SK-N-DZ (cell line): Measurements from ENCODE around the gene DNASE1L3. TPM values are rescaled to one million over a fixed set of nuclear protein-coding genes. Genes with fewer than 3 reads are reported as not detected.
"Not testable (repeated sequence)": the region's sequence is repeated elsewhere in the genome, so short reads cannot be mapped to it uniquely, and the experiment has no call there.

ENCODE experiments used
- DNase-seq: peaks from one replicate; pipeline ENCODE4 v3.0.0-alpha.2; 2015; ENCODE audit warnings: low spot score
- polyA plus RNA-seq, 2 experiments: library from polyadenylated mRNA; depleted of rRNA; stranded (reverse); fragments of >200 nt; gene quantifications; 2 replicates each; pipeline ENCODE4 v1.2.3, GENCODE V29; 2014

DNASE1L3 gene, protein sequence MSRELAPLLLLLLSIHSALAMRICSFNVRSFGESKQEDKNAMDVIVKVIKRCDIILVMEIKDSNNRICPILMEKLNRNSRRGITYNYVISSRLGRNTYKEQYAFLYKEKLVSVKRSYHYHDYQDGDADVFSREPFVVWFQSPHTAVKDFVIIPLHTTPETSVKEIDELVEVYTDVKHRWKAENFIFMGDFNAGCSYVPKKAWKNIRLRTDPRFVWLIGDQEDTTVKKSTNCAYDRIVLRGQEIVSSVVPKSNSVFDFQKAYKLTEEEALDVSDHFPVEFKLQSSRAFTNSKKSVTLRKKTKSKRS
- polyA plus RNA-seq (2014; cell fraction: cytosol; rRNA removed) = not detected in 2 replicates
- polyA plus RNA-seq (2014; cell fraction: nucleus; rRNA removed) = 1.4 TPM in 1 of 2 replicates, not detected in the other

DNA sequence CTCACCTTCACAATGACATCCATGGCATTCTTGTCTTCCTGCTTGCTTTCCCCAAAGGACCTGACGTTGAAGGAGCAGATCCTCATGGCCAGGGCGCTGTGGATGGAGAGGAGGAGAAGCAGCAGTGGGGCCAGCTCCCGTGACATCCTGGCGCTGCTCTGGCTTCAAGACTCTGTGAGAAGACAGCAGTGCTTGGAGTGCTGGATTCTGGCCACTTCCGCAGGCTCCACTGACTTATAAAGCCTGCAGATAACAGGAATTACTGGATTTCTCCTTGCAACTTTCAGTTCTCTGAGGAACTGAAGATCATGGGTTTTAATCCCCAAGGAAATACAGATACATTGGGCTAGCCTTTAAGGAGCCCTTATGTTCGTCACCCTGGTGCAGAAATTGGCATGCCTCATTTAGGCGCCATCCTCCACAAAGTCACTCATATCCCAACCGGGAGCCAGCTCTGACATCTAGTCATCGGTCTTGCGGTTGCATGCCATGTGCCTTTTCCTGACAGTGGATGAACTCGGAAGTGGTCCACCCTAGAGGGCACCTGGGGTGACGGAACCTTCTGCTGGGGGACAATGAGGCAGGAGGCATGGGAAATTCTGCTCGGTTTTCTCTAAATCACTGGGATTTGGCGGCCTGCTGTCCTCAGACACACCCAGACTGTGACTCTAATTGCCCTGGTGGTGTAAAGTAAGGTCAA, at the start of gene DNASE1L3:
DNASE1L3 (minus strand) TSS at position 212 of the 700 bp plus-strand sequence; CDS start at position 146, 66 bp downstream.
- no peak for DNase-seq

DNA sequence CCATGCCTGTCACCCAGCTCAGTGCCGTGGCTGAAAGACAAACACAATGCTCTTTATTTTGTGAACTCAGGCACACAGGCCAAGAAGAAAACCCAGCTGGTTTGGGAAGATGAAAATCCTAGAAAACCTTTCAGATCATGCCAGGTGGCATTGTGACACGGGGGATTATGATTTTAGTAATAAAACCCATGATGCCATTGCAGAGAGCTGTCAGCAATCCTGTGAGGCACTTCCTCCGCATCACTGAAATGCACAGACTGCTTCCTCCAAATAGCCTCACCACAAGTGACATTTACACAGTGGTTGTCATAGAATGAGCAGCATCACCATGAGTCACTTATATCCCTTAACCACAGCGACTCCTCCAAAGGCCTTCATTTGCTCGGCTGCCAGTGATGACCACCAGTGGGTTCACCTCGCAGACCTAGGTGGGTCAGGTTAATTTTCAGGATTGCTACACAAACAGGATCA, 49.5 kb upstream of the DNASE1L3 start:
- DNase-seq = no peak

DNA sequence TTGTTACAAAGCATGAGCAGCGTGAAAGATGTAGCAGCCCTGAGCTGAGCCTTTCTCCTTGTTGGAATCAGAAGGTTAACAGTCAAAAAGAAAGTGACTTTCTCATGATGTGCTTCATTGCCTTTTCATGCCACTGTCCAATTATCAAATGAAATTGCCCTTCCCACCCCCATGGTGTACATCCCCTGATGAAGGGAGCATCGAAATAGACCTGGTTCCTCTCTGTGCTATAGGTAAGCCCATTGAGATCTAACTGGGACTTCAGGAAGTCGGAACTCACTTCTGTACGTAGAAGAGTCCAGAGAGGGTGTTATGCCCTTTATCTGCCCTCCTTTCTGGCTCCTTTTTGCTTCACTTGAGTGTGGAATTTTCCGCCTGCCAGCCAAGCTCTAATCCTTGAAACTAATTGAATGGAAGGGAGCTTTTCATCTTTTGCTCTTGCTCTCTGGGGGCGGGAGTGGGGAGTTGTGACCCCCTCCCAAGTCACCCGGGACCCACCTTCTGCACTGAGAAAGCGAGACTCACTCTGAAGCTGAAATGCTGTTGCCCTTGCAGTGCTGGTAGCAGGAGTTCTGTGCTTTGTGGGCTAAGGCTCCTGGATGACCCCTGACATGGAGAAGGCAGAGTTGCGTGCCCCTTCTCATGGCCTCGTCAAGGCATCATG, 47.8 kb upstream of the DNASE1L3 start:
- no peak for DNase-seq

DNA sequence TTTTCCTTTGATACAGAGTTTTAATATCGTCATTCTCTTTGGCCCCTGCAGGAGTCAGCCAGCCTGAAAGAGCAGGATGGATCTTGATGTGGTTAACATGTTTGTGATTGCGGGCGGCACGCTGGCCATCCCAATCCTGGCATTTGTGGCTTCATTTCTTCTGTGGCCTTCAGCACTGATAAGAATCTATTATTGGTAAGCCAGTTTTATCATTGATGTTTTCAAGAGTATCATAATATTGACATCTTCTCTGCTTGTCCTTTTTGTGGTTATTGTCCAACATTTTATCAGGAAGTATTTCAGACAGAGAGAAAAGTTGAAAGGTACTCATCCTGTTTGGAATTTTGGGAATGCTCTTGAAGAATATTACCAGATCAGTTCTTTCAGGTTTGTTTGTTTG, 45.7 kb upstream of the DNASE1L3 start:
- no peak for DNase-seq

DNA sequence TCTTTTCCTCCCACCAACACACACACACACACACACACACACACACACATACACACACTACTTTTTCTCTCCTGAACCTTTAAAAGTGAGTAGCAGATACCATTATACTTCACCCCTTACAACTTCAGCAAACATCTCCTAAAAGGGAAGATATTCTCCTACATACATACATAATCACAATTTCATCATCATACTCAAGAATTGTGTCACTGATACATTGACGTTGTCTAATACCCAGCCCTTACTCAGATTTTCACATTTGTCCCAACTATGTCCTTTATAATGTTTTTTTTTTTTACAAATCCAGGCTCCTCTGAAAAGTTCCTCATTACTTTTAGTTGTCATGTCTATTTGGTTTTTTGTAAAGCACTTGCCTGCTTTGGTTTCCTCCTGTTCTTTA, 45.3 kb upstream of the DNASE1L3 start:
- DNase-seq = no peak

DNA sequence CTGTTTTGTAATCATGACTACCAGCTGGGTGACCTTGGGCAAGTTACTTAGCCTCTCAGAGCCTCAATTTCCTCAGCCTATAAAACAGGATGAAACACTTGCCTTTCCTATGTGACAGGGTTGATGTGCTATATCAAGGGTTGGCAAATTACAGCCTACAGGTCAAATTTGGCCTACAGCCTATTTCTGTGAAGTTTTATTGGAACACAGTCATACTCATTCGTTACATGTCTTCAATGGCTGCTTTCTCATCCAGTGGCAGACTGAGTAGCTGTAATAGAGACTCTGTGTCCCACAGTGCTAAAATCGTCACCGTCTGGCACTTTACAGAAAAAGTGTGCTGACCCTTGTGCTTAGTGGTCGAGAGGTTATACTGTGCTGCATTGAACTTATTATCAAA, 43.4 kb upstream of the DNASE1L3 start:
- no peak for DNase-seq

DNA sequence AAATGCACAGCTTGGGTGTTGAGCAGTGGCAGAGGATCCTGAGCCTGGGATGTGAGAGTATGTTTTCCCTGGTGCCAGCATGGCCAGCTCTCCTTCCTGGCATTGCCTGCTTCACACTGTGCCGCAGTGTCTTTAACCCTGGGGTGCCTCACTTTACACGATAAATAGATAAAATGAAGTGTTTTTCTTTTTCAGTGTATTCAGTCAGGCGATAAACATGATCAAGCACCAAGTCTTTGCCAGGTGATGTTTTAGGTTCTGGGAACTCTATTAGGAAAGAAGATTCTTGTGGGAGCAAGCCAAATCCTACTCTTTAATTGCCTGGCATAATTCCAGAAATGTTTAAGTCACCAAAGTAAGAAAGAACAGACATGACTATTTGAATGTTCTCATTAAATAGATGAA, 40.9 kb upstream of the DNASE1L3 start:
- DNase-seq = no peak

DNA sequence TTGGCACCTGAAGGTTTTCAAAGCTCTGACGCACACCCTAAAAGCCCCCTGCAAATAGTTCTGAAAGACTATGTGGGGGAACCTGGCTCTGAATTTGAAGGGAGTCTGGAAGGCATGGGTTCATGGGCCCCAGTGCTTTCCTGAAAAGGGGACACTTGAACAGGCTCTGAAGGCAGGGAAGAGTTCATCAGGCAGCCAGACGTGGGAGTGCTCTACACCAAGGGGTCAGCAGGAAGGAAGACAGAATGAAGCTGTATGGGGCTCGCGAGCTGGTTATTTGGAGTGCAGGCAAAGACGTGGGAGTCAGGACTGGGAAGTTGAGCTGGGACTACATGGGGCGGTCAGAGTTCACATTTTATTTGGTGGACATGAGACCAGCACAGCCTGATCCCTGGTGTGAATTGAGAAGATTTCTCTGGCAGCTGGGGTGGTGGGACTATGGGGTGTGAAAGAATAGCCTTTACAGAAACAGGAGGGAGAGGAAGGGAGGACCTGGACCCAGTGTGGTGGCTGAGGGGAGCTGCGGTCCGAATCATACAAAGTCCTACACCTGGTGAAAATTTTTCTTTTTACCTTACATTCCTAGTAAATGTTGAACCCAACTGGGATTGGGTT, 39.4 kb upstream of the DNASE1L3 start:
- DNase-seq = no peak

DNA sequence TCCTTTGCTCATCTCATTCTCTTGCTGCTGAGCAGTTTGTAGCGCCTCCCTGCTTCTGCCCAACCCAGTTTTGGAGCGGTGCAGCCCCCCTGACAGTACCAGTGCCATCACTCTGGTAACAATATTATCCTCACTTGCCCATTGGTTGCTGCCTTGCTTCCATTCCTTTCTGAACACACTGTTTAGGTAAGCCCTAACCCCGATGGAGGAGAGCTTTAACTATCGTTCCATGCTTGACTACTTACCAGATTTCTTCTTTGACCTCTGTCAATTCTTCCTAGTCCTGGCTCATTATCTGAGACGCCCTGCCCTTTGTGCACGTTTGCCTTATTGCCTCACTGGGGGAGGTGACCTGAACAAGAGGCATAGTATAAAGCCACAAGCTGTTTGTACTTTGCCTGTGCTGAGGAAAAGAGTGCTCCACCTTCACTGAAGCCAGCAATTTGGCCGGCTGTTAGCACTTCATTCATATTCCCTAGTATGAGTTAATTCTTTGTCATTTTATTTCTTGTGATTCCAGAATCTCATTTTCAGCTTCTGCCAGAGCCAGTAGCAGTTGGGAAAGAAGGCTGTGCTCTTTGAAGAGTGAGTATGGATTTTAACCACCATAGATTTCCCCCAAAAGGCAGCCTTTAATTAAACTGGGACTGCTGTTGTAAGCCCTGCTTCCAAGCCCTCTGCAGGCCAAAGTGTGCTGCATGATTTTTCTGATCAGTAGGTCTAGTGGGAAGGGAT, 38.8 kb upstream of the DNASE1L3 start:
- no peak for DNase-seq

DNA sequence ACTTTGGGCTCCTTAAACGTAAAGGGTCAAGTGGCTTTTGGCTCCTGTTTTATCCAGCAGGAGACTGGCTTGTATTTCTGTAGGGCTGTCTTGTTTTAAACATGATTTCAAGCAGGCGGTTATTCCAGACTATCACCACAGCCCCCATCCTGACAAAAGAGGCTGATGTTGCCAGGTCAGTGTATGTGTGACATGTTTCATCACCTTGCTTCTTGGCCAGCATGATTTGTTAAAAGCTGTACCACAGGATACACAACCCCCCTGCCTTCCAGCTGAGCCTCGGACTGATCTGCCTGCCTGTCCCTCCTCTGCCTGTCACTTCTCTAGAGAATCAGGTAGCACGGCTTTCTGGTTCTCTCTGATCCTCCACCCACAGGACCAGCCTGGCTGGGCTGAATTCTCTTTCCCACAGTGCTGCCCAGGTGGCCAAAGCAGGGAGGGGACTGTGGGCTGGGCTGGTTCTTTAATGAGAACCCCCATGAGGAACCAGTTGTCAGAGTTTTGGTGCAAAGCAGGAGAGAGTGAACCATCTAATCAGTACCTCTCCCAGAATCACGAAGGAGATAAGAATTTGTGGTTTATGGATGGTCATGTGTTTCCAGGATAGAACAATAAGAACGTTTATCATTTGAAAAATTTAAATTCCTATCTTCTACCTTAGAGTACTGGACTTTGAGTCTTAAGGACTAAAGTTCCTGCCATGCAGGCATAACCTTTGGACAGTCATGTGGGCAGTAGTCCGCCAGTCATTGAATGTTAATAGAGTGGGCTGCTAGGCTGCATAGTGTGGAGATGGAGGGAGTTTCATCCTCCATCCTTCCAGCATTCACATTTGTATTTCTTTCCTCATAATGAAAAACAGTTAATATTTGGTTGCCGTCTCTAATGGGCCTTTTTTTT, 35.6 kb upstream of the DNASE1L3 start:
- DNase-seq = no peak

DNA sequence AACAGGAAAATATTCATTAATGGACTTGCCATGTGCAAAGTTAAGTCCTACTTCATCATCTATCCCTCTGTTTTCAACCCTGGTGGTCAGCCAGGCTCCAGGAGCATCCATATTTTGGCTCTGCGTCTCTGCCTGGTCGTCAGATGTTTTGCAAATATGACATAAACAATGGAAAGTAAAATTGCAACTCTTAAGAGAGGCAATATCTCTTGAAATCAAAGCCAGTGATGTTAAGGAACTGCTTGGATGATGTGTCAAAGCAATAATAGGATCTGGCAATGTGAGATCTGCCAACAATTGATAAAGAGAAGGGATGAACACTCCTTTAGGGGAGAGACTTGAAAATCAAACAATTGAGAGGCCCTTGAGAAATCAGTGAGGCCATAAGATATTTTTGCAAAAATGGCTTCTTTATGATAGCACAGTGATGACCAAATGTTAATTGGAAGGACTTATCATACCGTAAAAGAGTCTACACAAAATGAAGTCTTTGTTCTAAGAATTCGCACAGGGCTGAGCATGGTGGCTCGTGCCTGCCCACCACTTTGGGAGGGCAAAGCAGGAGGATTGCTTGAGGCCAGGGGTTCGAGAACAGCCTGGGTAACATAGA, 33.3 kb upstream of the DNASE1L3 start:
- DNase-seq = no peak

DNA sequence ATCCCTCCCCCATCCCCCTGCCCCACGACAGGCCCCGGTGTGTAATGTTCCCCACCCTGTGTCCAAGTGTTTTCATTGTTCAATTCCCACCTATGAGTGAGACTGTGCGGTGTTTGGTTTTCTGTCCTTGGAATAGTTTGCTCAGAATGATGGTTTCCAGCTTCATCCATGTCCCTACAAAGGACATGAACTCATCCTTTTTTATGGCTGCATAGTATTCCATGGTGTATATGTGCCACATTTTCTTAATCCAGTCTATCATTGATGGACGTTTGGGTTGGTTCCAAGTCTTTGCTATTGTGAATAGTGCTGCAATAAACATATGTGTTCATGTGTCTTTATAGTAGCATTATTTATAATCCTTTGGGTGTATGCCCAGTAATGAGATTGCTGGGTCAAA, 32.1 kb upstream of the DNASE1L3 start:
- not testable (repeated sequence) for DNase-seq

DNA sequence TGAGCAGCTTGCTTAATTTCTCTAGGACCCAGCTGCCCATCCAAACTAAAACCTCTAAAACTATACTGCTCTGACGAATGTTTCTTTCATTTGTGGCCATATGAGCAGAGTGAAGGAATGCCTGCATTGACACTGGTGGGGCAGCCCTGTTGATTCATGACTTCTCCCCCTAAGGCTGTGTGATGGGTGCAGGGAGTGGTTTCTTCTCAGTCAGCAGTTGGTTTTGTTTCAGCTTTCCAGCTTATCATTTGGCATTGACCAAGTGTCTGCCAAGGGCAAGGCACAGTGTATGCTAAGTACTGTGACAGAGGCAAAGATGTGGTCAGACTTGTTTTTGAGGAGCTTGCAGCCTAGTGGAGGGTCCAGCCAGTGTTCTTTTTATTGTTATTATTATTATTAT, 31.6 kb upstream of the DNASE1L3 start:
- no peak for DNase-seq

DNA sequence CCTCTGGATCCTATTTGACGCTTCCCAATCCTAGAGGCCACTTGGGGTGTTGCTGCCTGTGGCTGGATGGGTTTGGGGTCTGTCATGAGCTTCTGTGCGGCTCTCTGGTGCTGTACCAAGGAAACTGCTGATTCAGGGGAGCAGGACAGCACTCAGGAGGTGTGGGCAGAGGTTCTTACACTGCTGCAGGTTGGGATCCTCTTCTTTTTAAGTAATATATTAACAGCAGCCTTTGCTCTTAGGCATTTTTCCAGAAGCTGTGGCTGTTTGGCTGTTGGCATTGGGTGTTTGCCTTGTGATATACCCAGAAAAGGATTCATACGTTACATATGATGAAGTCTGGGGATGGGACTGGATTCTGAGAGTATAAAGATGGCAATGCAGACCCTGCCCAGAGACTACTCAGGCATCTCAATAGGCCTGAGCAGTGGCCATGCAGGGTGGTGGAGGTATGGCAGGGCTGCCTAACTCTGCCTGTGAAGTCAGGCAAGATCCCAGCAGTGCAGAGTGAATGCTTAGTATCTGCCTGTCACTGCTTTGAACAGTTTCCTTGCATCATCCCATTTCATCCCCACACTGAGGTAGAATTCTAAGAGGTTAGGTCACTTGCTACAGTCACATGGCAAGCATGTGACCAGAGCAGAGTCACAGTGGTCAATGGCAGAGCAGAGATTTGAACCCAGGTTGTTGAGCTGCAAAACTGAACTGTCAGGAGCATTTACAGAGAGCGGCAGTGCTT, 30.7 kb upstream of the DNASE1L3 start:
- no peak for DNase-seq

DNA sequence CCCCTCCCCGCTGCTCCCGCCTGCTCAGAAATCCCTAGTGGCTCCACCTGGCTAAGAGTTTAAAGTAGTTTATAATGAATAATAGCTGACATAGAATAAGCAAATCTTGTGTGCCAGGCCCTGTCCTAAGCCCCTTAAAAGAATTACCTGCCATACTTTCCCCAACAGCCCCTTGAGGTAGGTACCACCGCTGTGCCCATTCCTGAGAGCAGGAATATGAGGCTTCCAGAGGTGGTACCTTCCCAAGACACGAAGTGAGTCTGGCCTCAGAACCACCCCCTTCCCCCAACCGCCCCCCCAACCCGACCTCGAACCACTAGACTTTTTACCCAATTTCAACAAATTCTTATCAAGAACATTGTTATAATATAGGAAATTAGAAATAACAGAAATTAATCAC, 28.1 kb upstream of the DNASE1L3 start:
- DNase-seq = no peak

DNA sequence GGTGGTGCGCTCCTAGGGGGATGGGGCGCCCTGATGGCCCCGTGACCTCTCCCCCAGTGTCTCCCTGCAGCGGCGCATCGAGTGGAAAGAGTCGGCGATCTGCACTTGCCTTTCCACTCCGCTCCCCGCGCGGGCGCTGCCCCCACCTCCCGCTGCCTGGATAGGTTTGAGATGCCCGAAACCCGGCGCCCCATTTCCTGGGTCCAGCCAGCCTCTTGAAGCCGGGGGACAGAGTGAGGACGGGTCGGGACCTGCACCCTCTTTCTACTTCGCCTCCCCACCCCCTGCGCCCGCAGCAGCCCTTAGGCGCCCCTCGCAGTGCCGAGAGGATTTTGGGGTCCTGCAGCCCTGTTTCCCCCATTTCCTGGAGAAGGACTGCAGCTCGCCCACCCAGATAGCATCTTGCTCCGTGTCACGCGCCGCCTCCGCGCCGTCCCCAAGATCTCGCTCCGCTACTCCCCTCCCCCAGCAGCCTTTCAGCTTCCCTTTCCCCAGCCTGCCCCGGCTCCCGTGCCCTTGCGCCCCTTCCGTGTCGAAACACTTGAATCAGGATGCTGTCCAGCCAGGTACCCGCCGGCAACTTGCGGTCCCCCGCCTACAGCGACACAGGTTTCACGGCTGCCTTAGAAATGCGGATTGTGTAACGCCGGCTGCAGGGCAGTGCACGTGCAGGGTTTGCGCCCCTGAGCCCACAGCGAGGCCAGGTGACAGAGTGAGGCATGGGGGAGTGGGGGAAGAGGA, 27.3 kb upstream of the DNASE1L3 start:
- peak; percentile 34 for DNase-seq

DNA sequence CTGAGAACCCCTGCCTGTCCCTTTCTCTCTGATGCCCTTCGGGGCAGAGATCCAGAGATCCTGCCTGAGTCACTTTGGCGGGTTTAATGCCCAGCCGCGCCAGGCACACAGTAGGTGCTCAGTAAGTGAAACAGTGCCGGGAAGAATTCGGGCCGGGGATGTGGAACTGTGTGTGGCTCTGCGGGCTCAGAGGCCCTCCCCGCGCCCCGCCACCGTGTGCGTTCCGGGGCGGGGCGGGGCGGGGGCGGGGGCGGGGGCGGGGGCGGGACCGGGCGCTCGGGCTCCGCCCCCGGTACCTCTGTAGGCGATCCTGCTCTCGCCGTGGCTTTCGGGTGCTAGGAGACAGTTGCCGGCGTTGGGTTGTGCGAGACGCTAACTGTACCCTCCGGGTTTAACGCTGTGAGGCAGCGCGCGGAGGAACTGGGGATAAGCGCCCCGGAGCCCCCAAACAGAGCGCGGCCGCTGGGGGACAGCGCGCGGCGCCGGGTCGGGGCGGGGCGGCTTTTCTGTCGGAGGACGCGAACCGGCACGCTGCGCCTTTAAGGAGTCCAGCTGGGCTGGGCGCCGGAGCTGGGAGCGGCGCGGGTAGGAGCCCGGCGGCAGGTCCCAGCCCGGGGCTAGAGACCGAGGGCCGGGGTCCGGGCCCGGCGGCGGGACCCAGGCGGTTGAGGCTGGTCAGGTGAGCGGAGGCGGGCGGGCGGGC, 26.6 kb upstream of the DNASE1L3 start, which contains the start of gene ABHD6:
ABHD6 (plus strand) TSS at position 555 of the 703 bp plus-strand sequence. CDS start 18,795 bp downstream, outside the sequence.
- DNase-seq = peak; percentile 68
